ENCODE data around the gene SHISA6. TPM values are rescaled to one million over a fixed set of nuclear protein-coding genes. Genes with fewer than 3 reads are reported as not detected.

SHISA6 gene
- polyA plus RNA-seq, 1 donor (not counting 4 experiments of a cell fraction or from before 2014, with no cell fraction given), result 2.2 TPM

DNA sequence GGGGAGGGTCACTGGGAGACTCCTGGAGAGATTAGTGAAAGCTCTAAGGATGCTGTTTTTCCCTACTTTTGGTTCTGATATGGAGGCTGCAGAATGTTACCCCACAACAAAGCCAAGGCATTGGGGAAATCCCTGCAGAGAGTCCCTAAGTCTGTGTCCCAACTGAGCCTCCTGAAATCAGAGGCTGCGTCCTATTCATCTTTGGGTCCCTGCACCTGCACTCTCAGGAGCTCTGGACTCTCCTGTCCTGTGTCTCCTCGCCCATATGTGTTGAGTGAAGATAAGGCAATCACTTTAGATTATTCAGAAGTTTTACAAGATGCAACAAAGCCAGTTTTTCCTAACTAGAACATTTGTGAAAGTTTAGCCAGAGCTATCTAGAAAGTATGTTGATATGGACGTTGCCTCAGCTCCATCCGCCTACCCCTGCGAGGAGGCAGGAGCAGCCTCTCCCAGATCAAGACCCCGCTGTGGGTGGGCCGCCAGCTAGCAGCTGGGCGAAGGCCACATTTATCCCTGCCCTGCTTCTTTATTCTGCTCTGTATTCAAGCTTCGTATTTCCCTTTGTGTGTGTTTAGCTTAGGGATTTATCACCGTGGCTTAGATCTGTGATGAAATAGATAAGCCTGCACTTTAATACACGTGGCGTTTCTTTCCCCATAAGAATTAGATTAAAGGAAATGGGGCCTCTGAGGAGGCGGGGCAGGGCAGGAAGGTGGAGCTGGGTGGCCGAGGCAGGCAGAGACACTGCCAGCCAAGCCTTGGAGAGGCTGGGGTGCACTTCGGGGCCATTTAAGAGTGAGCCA, 37.4 kb downstream of the SHISA6 start:
- DNase-seq (ENCODE audit: low read depth, low spot score) (no peak), FAIRE-seq (no peak)
- Histone ChIP-seq H3K27ac (ENCODE audit: control insufficient read depth, insufficient read depth, low read length) (no peak overlapping the region), H2AFZ (ENCODE audit: control insufficient read depth, low read length) (no peak overlapping the region), H3K36me3 (ENCODE audit: control insufficient read depth in 2 of 2, extremely low read depth in 1 of 2, insufficient read depth in 2 of 2, low read length in 2 of 2) (peaks cover 0 to 7% of the 10 kb centered on the region in 2 experiments), H3K4me3 (ENCODE audit: control insufficient read depth in 2 of 3, extremely low read depth in 1 of 3, insufficient read depth in 2 of 3, low read depth in 1 of 3, low read length in 3 of 3) (no peak overlapping the region), H3K9ac (ENCODE audit: control insufficient read depth, extremely low read depth, insufficient read depth, low read length) (no peak overlapping the region), H3K4me2 (ENCODE audit: control insufficient read depth, extremely low read depth, insufficient read depth, low read depth, low read length) (no peak overlapping the region), H4K20me1 (ENCODE audit: control insufficient read depth, extremely low read depth, insufficient read depth, low read length) (no peaks in the 10 kb centered on the region), H3K27me3 (ENCODE audit: control insufficient read depth, extremely low read depth, insufficient read depth, low read length) (no peaks in the 10 kb centered on the region), H3K9me3 (ENCODE audit: control insufficient read depth, low read depth, low read length) (no peaks in the 10 kb centered on the region), H3K79me2 (ENCODE audit: control insufficient read depth, insufficient read depth, low read length) (no peaks in the 10 kb centered on the region), H3K9me1 (ENCODE audit: control insufficient read depth, extremely low read depth, insufficient read depth, low read length) (no peaks in the 10 kb centered on the region), H3K4me1 (ENCODE audit: control insufficient read depth, extremely low read depth, insufficient read depth, low read length) (peaks cover under 1% of the 10 kb centered on the region)
- TF ChIP-seq EZH2 (IDR thresholded peaks at IDR 0.05; ENCODE audit: low read length), result no peak
- TF ChIP-seq, protein P1, sequence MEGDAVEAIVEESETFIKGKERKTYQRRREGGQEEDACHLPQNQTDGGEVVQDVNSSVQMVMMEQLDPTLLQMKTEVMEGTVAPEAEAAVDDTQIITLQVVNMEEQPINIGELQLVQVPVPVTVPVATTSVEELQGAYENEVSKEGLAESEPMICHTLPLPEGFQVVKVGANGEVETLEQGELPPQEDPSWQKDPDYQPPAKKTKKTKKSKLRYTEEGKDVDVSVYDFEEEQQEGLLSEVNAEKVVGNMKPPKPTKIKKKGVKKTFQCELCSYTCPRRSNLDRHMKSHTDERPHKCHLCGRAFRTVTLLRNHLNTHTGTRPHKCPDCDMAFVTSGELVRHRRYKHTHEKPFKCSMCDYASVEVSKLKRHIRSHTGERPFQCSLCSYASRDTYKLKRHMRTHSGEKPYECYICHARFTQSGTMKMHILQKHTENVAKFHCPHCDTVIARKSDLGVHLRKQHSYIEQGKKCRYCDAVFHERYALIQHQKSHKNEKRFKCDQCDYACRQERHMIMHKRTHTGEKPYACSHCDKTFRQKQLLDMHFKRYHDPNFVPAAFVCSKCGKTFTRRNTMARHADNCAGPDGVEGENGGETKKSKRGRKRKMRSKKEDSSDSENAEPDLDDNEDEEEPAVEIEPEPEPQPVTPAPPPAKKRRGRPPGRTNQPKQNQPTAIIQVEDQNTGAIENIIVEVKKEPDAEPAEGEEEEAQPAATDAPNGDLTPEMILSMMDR (optimal IDR thresholded peaks at IDR 0.05 in 1 of 3, IDR thresholded peaks at IDR 0.05 in 1 of 3, conservative IDR thresholded peaks at IDR 0.05 in 1 of 3; ENCODE audit: extremely low read depth in 1 of 3, insufficient read depth in 2 of 3, low read length in 3 of 3), result no peak
- dilution Hi-C loops (cut with MboI; ENCODE audit: extremely low pct_ligation_motif_present, low sequenced_read_pairs), result no loop called here

DNA sequence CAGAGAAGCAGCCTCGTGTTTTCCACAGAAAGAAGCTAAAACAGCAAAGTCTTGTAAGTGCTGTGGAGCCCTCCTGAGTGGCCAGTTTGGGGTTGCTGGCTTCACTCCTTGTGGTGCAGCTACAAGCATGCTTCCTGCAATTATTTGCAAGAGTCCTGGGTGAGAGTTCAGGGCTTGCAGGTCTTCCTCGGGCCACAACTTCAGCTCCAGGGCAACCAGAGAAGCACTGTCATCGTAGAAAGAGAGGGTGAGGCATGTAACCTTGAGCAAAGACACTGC, 37.9 kb downstream of the SHISA6 start:
- no peaks in the 10 kb centered on the region for H3K9me3 ChIP-seq (ENCODE audit: control insufficient read depth, low read depth, low read length)
- H3K4me3 ChIP-seq (ENCODE audit: control insufficient read depth in 2 of 3, extremely low read depth in 1 of 3, insufficient read depth in 2 of 3, low read depth in 1 of 3, low read length in 3 of 3), result no peak overlapping the region
- FAIRE-seq, result no peak
- H3K27me3 ChIP-seq (ENCODE audit: control insufficient read depth, extremely low read depth, insufficient read depth, low read length), result no peaks in the 10 kb centered on the region
- no peak overlapping the region for H3K4me2 ChIP-seq (ENCODE audit: control insufficient read depth, extremely low read depth, insufficient read depth, low read depth, low read length)
- no peak for TF ChIP-seq EZH2 (IDR thresholded peaks at IDR 0.05; ENCODE audit: low read length)
- TF ChIP-seq, protein P1 (optimal IDR thresholded peaks at IDR 0.05 in 1 of 3, IDR thresholded peaks at IDR 0.05 in 1 of 3, conservative IDR thresholded peaks at IDR 0.05 in 1 of 3; ENCODE audit: extremely low read depth in 1 of 3, insufficient read depth in 2 of 3, low read length in 3 of 3), result no peak
- peaks cover 0 to 7% of the 10 kb centered on the region in 2 experiments for H3K36me3 ChIP-seq (ENCODE audit: control insufficient read depth in 2 of 2, extremely low read depth in 1 of 2, insufficient read depth in 2 of 2, low read length in 2 of 2)
- H3K9me1 ChIP-seq (ENCODE audit: control insufficient read depth, extremely low read depth, insufficient read depth, low read length), result no peaks in the 10 kb centered on the region
- dilution Hi-C loops (cut with MboI; ENCODE audit: extremely low pct_ligation_motif_present, low sequenced_read_pairs), result no loop called here
- no peak for DNase-seq (ENCODE audit: low read depth, low spot score)
- no peaks in the 10 kb centered on the region for H4K20me1 ChIP-seq (ENCODE audit: control insufficient read depth, extremely low read depth, insufficient read depth, low read length)
- no peaks in the 10 kb centered on the region for H3K79me2 ChIP-seq (ENCODE audit: control insufficient read depth, insufficient read depth, low read length)
- H3K4me1 ChIP-seq (ENCODE audit: control insufficient read depth, extremely low read depth, insufficient read depth, low read length), result peaks cover 6% of the 10 kb centered on the region
- H2AFZ ChIP-seq (ENCODE audit: control insufficient read depth, low read length), result no peak overlapping the region
- no peak overlapping the region for H3K9ac ChIP-seq (ENCODE audit: control insufficient read depth, extremely low read depth, insufficient read depth, low read length)
- H3K27ac ChIP-seq (ENCODE audit: control insufficient read depth, insufficient read depth, low read length), result no peak overlapping the region
